SH-SY5Y (cell line): ENCODE data around the gene PLD4.

Experiments
- GATA2 ChIP-seq: IDR thresholded peaks from 2 replicates; pipeline ENCODE4 v1.6.1; 2011; ENCODE audit warnings: mild to moderate bottlenecking, low read depth, low read length
- GATA3 ChIP-seq: IDR thresholded peaks from 2 replicates; pipeline ENCODE4 v1.6.1; 2011; ENCODE audit warnings: low read depth, mild to moderate bottlenecking, low read length, moderate library complexity

PLD4 gene

GRCh38 chr14:104956290-104956890 lies 31.7 kb downstream of the PLD4 start:
- TF ChIP-seq GATA2, result no peak
- TF ChIP-seq GATA3, result no peak

GRCh38 chr14:104957146-104958113 lies 32.8 kb downstream of the PLD4 start:
- TF ChIP-seq GATA2 (no peak), GATA3 (no peak)

- TF ChIP-seq GATA2 (no peak), GATA3 (no peak)
These were observed 39.9 kb downstream of the PLD4 start for GRCh38 chr14:104964546-104964945.

- no peak for TF ChIP-seq GATA3
- TF ChIP-seq GATA2, result no peak
These were observed 41.0 kb downstream of the PLD4 start for GRCh38 chr14:104965561-104966231.

GRCh38 chr14:104966261-104966865 lies 41.7 kb downstream of the PLD4 start:
- TF ChIP-seq GATA2 (no peak), GATA3 (no peak)

GRCh38 chr14:104966981-104967385 lies 42.3 kb downstream of the PLD4 start:
- no peak for TF ChIP-seq GATA2
- no peak for TF ChIP-seq GATA3

- no peak for TF ChIP-seq GATA3
- TF ChIP-seq GATA2, result no peak
These were observed 42.9 kb downstream of the PLD4 start for GRCh38 chr14:104967386-104968152.

- no peak for TF ChIP-seq GATA3
- no peak for TF ChIP-seq GATA2
These were observed 43.5 kb downstream of the PLD4 start for GRCh38 chr14:104968153-104968527.

GRCh38 chr14:104968541-104969401 lies 44.1 kb downstream of the PLD4 start:
- TF ChIP-seq GATA3 (no peak), GATA2 (no peak)

GRCh38 chr14:104969741-104970230 lies 45.1 kb downstream of the PLD4 start:
- TF ChIP-seq GATA3, result no peak

GRCh38 chr14:104970231-104971068 lies 45.8 kb downstream of the PLD4 start:
- no peak for TF ChIP-seq GATA3
- no peak for TF ChIP-seq GATA2
